HG03520 (cell line): ENCODE measurements around the gene COL4A4.

Experiments
- ATAC-seq: cut with Tn5 transposase; IDR thresholded peaks from one replicate; pipeline ENCODE4 v1.9.1; 2021; ENCODE audit warnings: mild to moderate bottlenecking, moderate library complexity; ENCODE audit not compliant: unreplicated experiment

COL4A4 gene

GRCh38 chr2:226984750-226985582 is 179.0 kb downstream of the COL4A4 start:
- ATAC-seq = peak; percentile 99

- ATAC-seq = peak; percentile 10
Measured at GRCh38 chr2:226983895-226984749, 179.9 kb downstream of the COL4A4 start.

- no peak for ATAC-seq
Measured at GRCh38 chr2:226981791-226982326, 182.1 kb downstream of the COL4A4 start.

GRCh38 chr2:226979004-226979403 is 185.0 kb downstream of the COL4A4 start:
- no peak for ATAC-seq

GRCh38 chr2:226978300-226978699 is 185.7 kb downstream of the COL4A4 start:
- no peak for ATAC-seq

- ATAC-seq = no peak
Measured at GRCh38 chr2:226977775-226978190, 186.2 kb downstream of the COL4A4 start.

GRCh38 chr2:226973816-226974215 is 190.2 kb downstream of the COL4A4 start:
- no peak for ATAC-seq

GRCh38 chr2:226971770-226972169 is 192.2 kb downstream of the COL4A4 start:
- no peak for ATAC-seq

- peak; percentile 39 for ATAC-seq
Measured at GRCh38 chr2:226971084-226971483, 192.9 kb downstream of the COL4A4 start.

- peak; percentile 63 for ATAC-seq
Measured at GRCh38 chr2:226970362-226970761, 193.6 kb downstream of the COL4A4 start.

- ATAC-seq = no peak
Measured at GRCh38 chr2:226969417-226970080, 194.5 kb downstream of the COL4A4 start.

- no peak for ATAC-seq
Measured at GRCh38 chr2:226965376-226965775, 198.6 kb downstream of the COL4A4 start.

- no peak for ATAC-seq
Measured at GRCh38 chr2:226963528-226963927, 200.5 kb downstream of the COL4A4 start.

- no peak for ATAC-seq
Measured at GRCh38 chr2:226962176-226962773, 201.7 kb downstream of the COL4A4 start.

GRCh38 chr2:226959418-226959817 is 204.6 kb downstream of the COL4A4 start:
- ATAC-seq = no peak

- no peak for ATAC-seq
Measured at GRCh38 chr2:226956659-226957058, 207.3 kb downstream of the COL4A4 start.

GRCh38 chr2:226953826-226954225 is 210.2 kb downstream of the COL4A4 start:
- no peak for ATAC-seq

- ATAC-seq = no peak
Measured at GRCh38 chr2:226953206-226953605, 210.8 kb downstream of the COL4A4 start.
